Activated CD8-positive, alpha-beta memory T cell treated with anti-CD3 and anti-CD28 coated beads for 1 hour (primary cell): ENCODE results near the gene ADGRV1.
"Not testable (repeated sequence)": the region's sequence is repeated elsewhere in the genome, so short reads cannot be mapped to it uniquely, and the experiment has no call there.

Experiments used
- DNase-seq, 2 donors: peaks; one replicate each; pipeline ENCODE4 v3.0.0-alpha.2; 2020; ENCODE audit warnings: low read depth in 1 of 2; ENCODE audit errors: extremely low read depth in 1 of 2

ADGRV1 gene

GRCh38 chr5:91018712-91019371, 460.2 kb downstream of the ADGRV1 start:
- DNase-seq = no peak

DNA sequence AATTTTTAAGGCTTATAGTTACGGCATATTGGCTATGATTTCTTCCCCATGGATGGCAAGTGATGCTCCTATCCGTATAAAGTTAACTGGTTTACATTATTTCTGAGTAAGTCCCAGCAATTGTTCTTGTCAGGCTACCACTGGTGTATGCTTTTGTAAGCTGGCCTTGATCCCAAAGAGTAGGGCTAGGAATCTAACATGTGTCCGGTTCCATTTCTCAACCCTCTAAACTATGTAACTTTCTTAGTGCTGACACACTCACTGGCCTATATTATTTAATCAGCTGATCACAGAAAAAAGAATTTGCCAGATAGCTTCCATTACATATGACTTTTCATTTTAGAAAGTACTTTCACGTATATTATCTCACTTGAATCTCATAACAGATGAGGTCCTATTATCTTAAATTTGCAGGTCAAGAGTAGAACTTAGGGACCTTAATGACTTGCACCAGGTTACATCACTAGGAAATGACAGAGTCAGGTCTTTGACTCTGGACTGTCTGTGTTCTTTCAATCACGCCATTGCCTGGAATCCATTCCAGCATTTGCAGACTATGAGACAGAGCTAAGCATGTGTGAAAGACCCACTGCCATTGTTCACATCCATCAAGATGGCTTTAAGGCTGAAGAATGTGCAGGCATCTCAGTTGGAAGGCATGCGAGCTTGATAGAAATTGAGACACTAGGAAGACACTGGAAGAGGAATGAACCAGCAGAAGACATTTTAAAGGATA, 461.6 kb downstream of the ADGRV1 start:
- no peak for DNase-seq

DNA sequence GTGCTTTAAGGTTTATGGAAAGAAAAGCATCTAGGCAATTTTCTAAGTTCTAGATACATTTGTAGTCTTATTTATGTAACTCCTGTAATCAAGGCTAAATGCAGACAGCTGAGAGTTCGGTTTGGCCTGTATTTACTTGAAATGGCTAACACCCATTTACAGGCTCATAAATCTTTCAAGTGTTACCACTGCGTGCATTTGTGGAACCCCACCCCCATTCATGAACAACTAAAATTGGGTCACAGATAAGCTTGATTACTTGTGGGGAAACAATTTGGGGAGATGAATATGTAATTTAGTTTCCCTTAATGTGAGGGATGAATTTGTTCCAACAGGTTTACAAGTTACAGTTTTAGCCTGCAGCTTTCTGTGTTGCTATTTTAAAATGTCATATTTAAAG, 463.9 kb downstream of the ADGRV1 start:
- no peak for DNase-seq

DNA sequence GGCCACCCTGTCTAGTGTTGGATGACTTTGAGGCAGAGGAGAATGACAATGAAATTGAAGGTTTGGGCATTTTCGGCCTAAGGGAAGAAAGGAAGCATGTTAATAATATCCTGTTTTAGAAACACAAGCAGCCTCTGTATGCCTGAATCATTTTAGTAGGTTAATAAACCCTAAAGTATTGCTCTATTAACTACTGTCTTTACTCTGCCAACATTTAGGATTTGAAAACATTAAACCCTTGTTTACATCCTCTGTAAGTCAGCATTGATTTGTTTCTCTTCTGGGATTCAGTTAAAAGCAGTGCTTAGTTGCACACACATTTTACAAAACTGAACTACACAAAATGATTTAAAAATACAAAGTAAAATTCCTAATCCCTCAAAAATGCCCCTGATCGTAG, 465.6 kb downstream of the ADGRV1 start:
- DNase-seq = no peak

DNA sequence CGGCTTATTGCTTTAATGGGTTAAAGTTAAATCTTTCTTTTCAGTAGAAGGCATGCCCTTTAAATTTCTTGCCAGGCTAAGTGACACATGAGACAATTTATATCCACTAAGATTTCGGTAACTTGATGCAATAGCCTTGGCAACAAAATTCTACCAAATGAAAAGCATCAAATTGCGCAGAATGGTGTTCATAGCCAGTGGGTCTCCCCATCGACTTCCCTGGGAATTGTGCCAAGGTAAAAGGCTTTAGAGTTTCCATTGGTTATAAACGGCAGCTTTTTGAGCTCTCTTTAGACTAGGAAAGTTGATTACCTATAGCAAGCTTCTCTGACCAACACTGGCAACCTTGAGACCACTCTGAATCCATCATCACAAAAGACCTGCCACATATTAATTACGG, 466.1 kb downstream of the ADGRV1 start:
- no peak for DNase-seq

GRCh38 chr5:91025449-91025848, 466.9 kb downstream of the ADGRV1 start:
- no peak for DNase-seq

DNA sequence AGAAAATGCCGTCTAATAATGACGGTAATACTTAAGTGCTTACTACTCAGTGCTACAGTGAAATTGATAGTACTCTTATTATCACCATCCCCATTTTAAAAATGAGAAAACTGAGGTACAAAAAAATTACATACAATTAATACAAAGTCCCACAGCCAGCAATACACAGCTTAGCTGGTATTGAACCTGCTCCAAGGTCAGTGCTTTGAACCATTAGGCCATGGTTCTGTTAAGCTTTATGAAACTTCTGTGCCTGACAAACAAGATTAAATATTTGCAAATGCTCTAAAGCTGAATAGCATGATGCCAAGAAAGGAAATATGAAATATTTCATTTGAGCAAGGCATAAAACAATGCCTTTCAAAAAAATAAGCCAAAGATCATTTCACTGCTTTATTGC, 467.4 kb downstream of the ADGRV1 start:
- DNase-seq = no peak

- DNase-seq = no peak
Measured at GRCh38 chr5:91026466-91026865, 467.9 kb downstream of the ADGRV1 start.

DNA sequence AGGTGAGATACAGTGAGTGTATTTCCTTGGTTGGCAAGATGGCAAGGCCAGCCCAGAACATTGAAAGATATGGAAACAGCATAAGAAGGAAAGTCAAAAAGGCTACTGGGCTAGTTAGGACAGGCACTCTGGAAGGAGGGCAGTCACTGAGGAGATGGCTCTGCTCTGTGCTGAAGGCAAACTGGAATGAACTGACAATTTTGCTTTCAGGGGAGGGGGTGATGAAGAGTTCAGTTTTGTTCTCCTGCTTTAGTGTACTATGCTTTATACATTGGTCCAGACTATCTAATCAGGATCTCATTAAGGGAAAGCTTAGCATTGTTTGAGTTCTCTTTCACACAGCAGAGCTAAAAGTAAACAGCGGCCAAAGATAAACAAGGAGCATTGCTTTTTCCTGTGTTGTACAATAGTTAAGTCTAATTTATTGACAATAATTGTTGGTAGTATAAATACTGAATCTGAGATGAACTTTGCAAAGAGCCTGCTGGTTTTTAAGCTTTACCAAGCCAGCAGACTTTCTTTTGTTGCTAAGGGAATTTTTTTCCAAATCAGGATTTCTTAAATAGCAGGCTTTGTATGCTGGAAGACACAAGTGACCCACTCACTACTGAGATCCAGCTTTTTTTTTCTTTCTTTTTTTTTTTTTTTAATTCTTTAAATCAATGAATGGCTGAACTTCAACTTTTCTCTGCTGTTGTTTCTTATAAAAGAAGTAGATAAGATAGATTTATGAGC, 469.0 kb downstream of the ADGRV1 start:
- no peak for DNase-seq

DNA sequence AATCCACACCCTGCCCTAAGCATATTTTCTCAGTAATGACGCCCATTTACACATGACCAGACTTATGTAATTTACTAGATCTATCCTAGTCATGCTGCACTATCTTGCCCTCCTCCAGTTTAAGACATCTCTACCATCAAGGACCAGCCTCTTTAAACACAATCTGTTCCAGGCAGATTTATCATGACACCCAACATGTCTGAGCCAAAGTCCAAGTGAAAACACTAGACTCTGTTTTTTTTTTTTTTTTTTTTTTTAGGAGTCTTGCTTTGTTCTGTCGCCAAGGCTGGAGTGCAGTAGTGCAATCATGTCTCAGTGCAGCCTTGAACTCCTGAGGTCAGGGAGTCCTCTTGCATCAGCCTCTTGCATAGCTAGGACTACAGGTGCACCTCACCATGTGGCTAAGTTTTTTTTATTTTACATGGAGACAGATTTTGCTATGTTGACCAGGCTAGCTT, 469.9 kb downstream of the ADGRV1 start:
- DNase-seq = no peak

GRCh38 chr5:91030521-91031401, 472.2 kb downstream of the ADGRV1 start:
- no peak for DNase-seq

DNA sequence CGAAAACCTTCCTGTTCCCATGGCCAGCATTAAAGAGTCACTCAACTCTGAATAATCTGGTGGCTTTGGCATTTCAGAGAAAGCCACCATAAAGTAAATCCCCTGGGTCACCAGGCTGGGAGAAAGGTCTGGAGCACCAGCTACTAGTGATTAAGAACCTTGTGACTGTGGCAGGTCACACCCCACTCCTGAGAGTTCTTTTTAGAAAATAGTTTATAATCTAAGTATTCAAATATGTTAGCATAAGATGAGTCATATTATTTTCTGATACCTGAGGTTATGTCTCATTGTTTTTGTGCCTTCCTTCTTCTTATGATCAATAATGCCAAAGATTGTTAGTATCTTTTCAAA, 472.8 kb downstream of the ADGRV1 start:
- DNase-seq = no peak

- no peak for DNase-seq
Measured at GRCh38 chr5:91032125-91032524, 473.5 kb downstream of the ADGRV1 start.

DNA sequence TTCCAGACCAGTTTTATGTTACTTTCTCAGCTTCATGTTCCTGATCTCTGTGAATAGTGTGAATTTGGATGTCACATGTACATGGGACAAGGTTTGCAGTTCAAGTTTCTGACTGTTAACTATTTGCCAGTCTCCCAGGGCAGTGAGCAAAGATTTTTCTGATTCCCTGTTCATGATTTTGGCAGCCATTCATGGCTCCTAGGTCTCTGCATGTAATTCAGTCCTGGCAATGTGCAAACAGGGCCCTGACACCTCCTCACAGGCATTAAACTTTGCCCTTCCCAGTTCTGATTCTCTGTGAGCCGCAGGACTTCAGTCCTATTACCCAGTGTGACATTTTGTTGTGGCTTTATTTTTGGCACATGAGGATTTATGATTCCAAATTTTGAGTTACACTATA, 474.8 kb downstream of the ADGRV1 start:
- DNase-seq = no peak

DNA sequence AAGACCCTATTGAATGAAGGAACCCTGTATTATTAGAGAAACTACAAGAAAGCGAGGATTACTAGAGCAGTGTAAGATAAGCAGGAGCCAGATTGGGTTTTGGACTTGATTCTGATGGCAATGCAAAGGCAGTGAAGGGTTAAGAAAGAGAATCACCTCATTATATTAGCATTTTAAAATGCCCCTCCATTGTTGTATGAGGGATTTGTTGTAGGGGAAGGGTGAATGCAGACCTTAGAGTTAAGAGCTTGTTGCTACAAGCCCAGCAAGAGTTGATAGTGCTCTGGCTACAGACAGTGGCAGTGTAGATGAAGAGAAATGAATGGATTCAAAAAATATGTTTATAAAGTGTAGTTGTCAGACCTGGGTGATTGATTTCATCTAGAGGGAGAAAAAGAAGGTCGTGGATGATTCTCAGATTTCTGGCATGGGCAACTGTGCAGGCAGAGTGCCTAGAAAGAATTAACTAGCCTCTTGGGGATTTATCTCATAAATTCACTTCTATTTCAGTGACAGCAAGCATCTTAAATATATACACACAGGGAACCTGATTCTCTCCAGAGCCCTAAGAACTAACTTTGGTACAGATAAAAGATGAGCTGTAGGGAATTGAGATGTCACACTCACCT, 479.7 kb downstream of the ADGRV1 start:
- no peak for DNase-seq

DNA sequence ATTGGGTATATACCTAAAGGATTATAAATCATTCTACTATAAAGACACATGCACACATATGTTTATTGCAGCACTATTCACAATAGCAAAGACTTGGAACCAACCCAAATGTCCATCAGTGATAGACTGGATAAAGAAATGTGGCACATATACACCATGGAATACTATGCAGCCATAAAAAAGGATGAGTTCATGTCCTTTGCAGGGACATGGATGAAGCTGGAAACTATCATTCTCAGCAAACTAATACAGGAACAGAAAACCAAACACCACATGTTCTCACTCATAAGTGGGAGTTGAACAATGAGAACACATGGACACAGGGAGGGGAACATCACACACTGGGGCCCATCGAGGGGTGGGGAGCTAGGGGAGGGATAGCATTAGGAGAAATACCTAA, 482.5 kb downstream of the ADGRV1 start:
- not testable (repeated sequence) for DNase-seq

DNA sequence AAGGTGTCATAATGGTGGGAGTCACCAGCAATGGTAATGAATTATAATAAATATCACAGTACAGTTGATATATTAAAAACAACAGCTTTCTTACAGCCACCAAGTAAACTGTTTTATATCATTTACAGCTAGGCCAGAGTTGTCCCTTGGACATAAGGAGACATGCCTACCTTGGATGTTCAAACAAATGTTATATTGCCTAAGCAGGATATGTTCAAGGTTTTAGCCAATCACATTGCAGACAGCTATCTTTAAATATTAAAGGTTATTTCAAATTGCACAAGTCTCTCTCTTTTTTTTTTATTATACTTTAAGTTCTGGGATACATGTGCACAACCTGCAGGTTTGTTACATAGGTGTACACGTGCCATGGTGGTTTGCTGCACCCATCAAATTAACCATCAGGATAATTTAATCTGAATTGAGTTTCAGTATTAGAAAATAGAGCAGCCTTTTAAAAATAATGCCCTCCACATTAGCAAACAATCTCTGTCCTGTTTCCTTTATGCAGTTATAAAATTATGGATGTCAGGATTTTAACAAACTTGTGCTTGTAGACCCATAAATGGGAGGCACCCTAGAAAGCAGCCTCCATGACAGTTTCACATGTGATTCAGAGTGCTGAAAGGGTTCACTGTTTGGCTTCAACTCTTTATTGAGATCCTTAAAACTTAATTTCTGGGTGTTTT, 483.8 kb downstream of the ADGRV1 start:
- DNase-seq = no peak

DNA sequence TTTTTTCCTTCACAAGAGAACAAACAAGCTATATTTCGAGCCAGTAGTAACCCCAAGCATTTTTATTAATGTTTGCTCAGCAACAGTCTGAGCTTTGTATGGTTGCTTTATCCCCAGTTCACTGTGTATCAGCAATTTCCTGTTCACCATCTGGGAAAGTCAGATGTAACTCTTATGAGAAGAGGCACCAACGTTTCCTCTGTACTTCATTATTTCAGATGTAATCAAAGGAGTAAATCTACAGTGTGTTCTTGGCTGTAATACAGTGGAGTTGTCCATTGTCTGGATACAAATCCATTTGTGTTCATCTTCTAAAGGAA, 484.3 kb downstream of the ADGRV1 start:
- DNase-seq = no peak

GRCh38 chr5:91048073-91048472, 489.5 kb downstream of the ADGRV1 start:
- DNase-seq = no peak

- DNase-seq = no peak
Measured at GRCh38 chr5:91049112-91049511, 490.5 kb downstream of the ADGRV1 start.
